ENCODE results near the gene PLA2R1. TPM values are rescaled to one million over a fixed set of nuclear protein-coding genes. Genes with fewer than 3 reads are reported as not detected.
A peak's percentile ranks its signal among the peaks of the same experiment; 100 is the strongest.

Gene PLA2R1
- 0.39 TPM for polyA plus RNA-seq (2013, experiment 1 of 2)
- 0.51 TPM for polyA plus RNA-seq (2013, experiment 2 of 2)

DNA sequence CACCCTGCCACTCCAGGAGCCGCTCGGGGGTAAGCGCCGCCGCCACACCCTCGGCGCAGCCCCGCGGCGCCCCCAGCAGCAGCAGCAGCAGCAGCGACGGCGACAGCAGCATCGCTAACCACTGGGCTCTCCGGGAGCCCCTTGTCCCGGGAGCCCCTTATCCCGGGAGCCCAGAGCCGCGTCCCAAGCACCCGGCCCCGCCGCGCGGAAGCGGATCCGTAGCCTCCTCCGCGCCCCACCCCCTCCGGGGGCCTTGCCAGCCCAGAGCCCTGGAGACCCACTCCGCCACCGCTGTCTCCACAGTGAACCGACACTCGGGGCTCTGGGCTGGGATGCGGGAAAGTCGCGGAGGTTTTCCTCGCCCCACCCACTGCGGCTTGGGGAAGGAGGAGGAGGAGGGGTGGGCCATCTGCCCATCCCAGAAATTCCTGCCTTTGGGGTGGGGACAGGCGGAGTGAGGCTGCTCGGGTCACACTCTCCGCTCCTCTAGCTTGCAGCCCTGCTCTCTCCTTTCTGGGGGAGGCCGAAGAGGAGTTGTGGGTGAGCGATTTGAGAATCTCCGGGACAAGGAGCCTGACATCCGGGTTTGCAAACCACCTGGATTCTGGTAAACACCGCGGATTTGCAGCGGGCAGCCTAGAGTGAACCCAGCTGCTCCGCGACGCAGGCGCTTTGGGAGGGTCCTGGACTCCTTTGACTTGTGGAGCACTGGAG is at the start of gene PLA2R1:
Gene PLA2R1, minus strand, starts transcription at position 324 of the 714 bp plus-strand sequence. Its CDS starts 212 bp downstream, at position 112.
- peak within 1 kb of the TSS; percentile 88 for H3K4me2 ChIP-seq (ENCODE audit: insufficient read depth, low read length, poor library complexity, severe bottlenecking)
- H2BK15ac ChIP-seq (ENCODE audit: low read length): peak within 1 kb of the TSS; percentile 76
- no peaks in the 10 kb centered on the region for H3K79me1 ChIP-seq (ENCODE audit: low read depth, low read length)
- peak within 1 kb of the TSS; percentile 22 for H2AK5ac ChIP-seq (ENCODE audit: low read depth, low read length)
- peak; percentile 51 for DNase-seq (ENCODE audit: low spot score)
- H2BK120ac ChIP-seq (ENCODE audit: low read depth, low read length): no peak within 1 kb of the TSS
- H2AFZ ChIP-seq (ENCODE audit: low read length): peak within 1 kb of the TSS; percentile 94
- H3K14ac ChIP-seq (ENCODE audit: low read length): peak within 1 kb of the TSS; percentile 82
- H3K27me3 ChIP-seq (ENCODE audit: control insufficient read depth in 3 of 3, insufficient read depth in 3 of 3, low read depth in 1 of 3, low read length in 3 of 3): peaks cover 0 to 48% (median 20%) of the 10 kb centered on the region in 3 experiments
- no peak within 1 kb of the TSS for H2BK5ac ChIP-seq (ENCODE audit: low read length)
- H4K8ac ChIP-seq (ENCODE audit: low read depth, low read length): no peak within 1 kb of the TSS
- no peak within 1 kb of the TSS for H3K27ac ChIP-seq (replicated peaks; ENCODE audit: low read length)
- H3K36me3 ChIP-seq (replicated peaks in 1 of 2; ENCODE audit: control insufficient read depth in 2 of 2, insufficient read depth in 2 of 2, low read length in 2 of 2): no peaks in the 10 kb centered on the region
- no peak within 1 kb of the TSS for H3K4ac ChIP-seq (ENCODE audit: low read length)
- peak within 1 kb of the TSS; percentile 78 for H3K9ac ChIP-seq (ENCODE audit: low read depth, low read length, poor library complexity)
- H3K9me3 ChIP-seq (replicated peaks in 1 of 2; ENCODE audit: control insufficient read depth in 2 of 2, insufficient read depth in 1 of 2, low read depth in 1 of 2, low read length in 2 of 2): peaks cover 0 to 1% of the 10 kb centered on the region in 2 donors
- H3K23ac ChIP-seq (ENCODE audit: low read depth, low read length, poor library complexity): peak within 1 kb of the TSS; percentile 67
- no peak within 1 kb of the TSS for H4K91ac ChIP-seq (ENCODE audit: low read depth, low read length, poor library complexity)
- H2BK12ac ChIP-seq (ENCODE audit: low read length): no peak within 1 kb of the TSS
- H3K4me1 ChIP-seq (ENCODE audit: control insufficient read depth in 2 of 2, insufficient read depth in 1 of 2, low read depth in 1 of 2, low read length in 2 of 2): peaks cover 0 to 10% of the 10 kb centered on the region in 2 donors
- peak within 1 kb of the TSS; percentile 36 to 84 for H3K4me3 ChIP-seq (ENCODE audit: low read length in 2 of 2)
- WGBS, 2 donors (ENCODE audit: extremely low coverage in 2 of 2, insufficient read length in 2 of 2, insufficient replicate concordance in 1 of 2): no CpG with 5 or more reads among the region's 52 CpGs
- peak within 1 kb of the TSS; percentile 92 for H3K18ac ChIP-seq (ENCODE audit: low read length)

DNA sequence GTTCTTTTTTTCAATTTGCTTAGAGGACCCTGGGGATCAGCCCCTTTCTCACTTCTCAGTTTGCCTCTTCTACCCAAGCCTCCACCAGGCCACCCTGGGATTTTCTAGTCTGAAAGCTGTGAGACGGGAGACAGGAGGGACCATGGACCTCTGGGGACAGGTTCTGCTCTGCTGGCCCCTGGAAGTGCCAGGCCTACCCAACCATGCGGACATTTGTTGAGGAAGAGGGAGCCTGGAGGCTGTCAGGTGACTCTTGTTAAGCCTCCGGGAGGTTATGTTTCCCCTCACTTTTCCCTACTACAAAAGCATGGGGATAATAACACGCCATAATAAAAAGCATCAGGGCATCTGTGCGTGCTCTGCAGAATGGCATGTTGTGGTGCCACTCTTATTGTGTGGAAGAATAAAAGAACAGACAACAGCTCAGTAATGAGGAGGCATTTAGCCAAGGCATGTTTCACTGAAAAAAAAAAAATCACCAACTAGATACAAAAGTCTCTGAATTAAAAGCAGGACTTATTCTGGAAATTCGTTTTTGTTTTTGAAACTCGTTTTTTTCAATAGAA is 48.3 kb upstream of the PLA2R1 start:
- H3K14ac ChIP-seq (ENCODE audit: low read length): no peak overlapping the region
- no peak overlapping the region for H2BK15ac ChIP-seq (ENCODE audit: low read length)
- H3K4me1 ChIP-seq (ENCODE audit: control insufficient read depth in 2 of 2, insufficient read depth in 1 of 2, low read depth in 1 of 2, low read length in 2 of 2): no peaks in the 10 kb centered on the region
- no peaks in the 10 kb centered on the region for H3K27me3 ChIP-seq (ENCODE audit: control insufficient read depth in 3 of 3, insufficient read depth in 3 of 3, low read depth in 1 of 3, low read length in 3 of 3)
- no peak overlapping the region for H4K8ac ChIP-seq (ENCODE audit: low read depth, low read length)
- H3K23ac ChIP-seq (ENCODE audit: low read depth, low read length, poor library complexity): no peak overlapping the region
- no peak overlapping the region for H2BK120ac ChIP-seq (ENCODE audit: low read depth, low read length)
- no peak overlapping the region for H3K4ac ChIP-seq (ENCODE audit: low read length)
- no peaks in the 10 kb centered on the region for H3K36me3 ChIP-seq (replicated peaks in 1 of 2; ENCODE audit: control insufficient read depth in 2 of 2, insufficient read depth in 2 of 2, low read length in 2 of 2)
- H2BK5ac ChIP-seq (ENCODE audit: low read length): no peak overlapping the region
- no peaks in the 10 kb centered on the region for H3K9me3 ChIP-seq (replicated peaks in 1 of 2; ENCODE audit: control insufficient read depth in 2 of 2, insufficient read depth in 1 of 2, low read depth in 1 of 2, low read length in 2 of 2)
- H2AFZ ChIP-seq (ENCODE audit: low read length): no peak overlapping the region
- no peak overlapping the region for H2AK5ac ChIP-seq (ENCODE audit: low read depth, low read length)
- no peak for DNase-seq (ENCODE audit: low spot score)
- no peak overlapping the region for H3K18ac ChIP-seq (ENCODE audit: low read length)
- H3K79me1 ChIP-seq (ENCODE audit: low read depth, low read length): no peaks in the 10 kb centered on the region
- H3K9ac ChIP-seq (ENCODE audit: low read depth, low read length, poor library complexity): no peak overlapping the region
- WGBS, 2 donors (ENCODE audit: extremely low coverage in 2 of 2, insufficient read length in 2 of 2, insufficient replicate concordance in 1 of 2): no CpG with 5 or more reads among the region's 7 CpGs
- H2BK12ac ChIP-seq (ENCODE audit: low read length): no peak overlapping the region
- H4K91ac ChIP-seq (ENCODE audit: low read depth, low read length, poor library complexity): no peak overlapping the region
- no peak overlapping the region for H3K4me3 ChIP-seq (ENCODE audit: low read length in 2 of 2)
- H3K27ac ChIP-seq (replicated peaks; ENCODE audit: low read length): no peak overlapping the region
- no peak overlapping the region for H3K4me2 ChIP-seq (ENCODE audit: insufficient read depth, low read length, poor library complexity, severe bottlenecking)

DNA sequence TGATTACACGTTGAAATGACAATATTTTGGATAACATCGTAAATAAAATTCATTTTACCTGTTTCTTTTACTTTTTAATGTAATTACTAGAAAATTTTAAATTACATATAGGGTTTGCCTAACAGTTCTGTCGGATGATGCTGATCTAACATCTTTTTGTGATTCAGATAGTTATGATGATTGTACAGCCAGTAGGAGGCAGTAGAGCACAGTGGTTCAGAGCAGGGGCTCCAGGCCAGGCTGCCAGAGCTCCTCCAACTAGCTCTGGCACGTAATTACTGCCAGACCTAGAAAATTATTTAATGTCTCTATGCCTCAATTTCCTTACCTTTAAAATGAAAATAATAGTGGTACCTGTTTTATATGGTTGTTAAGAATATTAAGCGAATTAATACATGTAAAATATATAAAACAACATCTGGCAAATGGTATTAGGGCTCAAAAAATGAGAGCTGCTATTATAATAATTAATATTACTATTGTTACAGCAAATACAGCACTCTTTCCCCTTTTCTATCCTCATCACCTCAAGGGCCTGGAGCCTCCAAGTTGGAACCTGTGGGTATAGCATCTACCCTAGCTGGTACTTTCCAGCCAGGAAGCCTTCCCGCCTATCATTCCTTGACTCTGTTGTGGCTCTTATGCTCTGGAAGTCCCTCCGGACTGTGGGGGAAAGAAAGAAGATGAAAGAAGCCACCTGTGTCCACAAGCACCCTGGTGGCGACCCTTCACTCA is 47.7 kb upstream of the PLA2R1 start:
- H2BK120ac ChIP-seq (ENCODE audit: low read depth, low read length): no peak overlapping the region
- H2AK5ac ChIP-seq (ENCODE audit: low read depth, low read length): no peak overlapping the region
- no peaks in the 10 kb centered on the region for H3K36me3 ChIP-seq (replicated peaks in 1 of 2; ENCODE audit: control insufficient read depth in 2 of 2, insufficient read depth in 2 of 2, low read length in 2 of 2)
- no peaks in the 10 kb centered on the region for H3K79me1 ChIP-seq (ENCODE audit: low read depth, low read length)
- H4K91ac ChIP-seq (ENCODE audit: low read depth, low read length, poor library complexity): no peak overlapping the region
- no peak overlapping the region for H3K4me3 ChIP-seq (ENCODE audit: low read length in 2 of 2)
- H3K4ac ChIP-seq (ENCODE audit: low read length): no peak overlapping the region
- no peak overlapping the region for H2BK5ac ChIP-seq (ENCODE audit: low read length)
- no peak overlapping the region for H3K4me2 ChIP-seq (ENCODE audit: insufficient read depth, low read length, poor library complexity, severe bottlenecking)
- H2AFZ ChIP-seq (ENCODE audit: low read length): no peak overlapping the region
- peak; percentile 62 for DNase-seq (ENCODE audit: low spot score)
- H2BK12ac ChIP-seq (ENCODE audit: low read length): no peak overlapping the region
- H3K23ac ChIP-seq (ENCODE audit: low read depth, low read length, poor library complexity): no peak overlapping the region
- no peak overlapping the region for H4K8ac ChIP-seq (ENCODE audit: low read depth, low read length)
- no CpG with 5 or more reads among the region's 8 CpGs for WGBS, 2 donors (ENCODE audit: extremely low coverage in 2 of 2, insufficient read length in 2 of 2, insufficient replicate concordance in 1 of 2)
- no peak overlapping the region for H3K27ac ChIP-seq (replicated peaks; ENCODE audit: low read length)
- H3K9me3 ChIP-seq (replicated peaks in 1 of 2; ENCODE audit: control insufficient read depth in 2 of 2, insufficient read depth in 1 of 2, low read depth in 1 of 2, low read length in 2 of 2): no peaks in the 10 kb centered on the region
- no peak overlapping the region for H3K14ac ChIP-seq (ENCODE audit: low read length)
- no peaks in the 10 kb centered on the region for H3K4me1 ChIP-seq (ENCODE audit: control insufficient read depth in 2 of 2, insufficient read depth in 1 of 2, low read depth in 1 of 2, low read length in 2 of 2)
- no peaks in the 10 kb centered on the region for H3K27me3 ChIP-seq (ENCODE audit: control insufficient read depth in 3 of 3, insufficient read depth in 3 of 3, low read depth in 1 of 3, low read length in 3 of 3)
- no peak overlapping the region for H2BK15ac ChIP-seq (ENCODE audit: low read length)
- H3K18ac ChIP-seq (ENCODE audit: low read length): no peak overlapping the region
- H3K9ac ChIP-seq (ENCODE audit: low read depth, low read length, poor library complexity): no peak overlapping the region

- Histone ChIP-seq H3K79me1 (ENCODE audit: low read depth, low read length) (no peaks in the 10 kb centered on the region), H3K27ac (replicated peaks; ENCODE audit: low read length) (no peak overlapping the region), H4K8ac (ENCODE audit: low read depth, low read length) (no peak overlapping the region), H2BK12ac (ENCODE audit: low read length) (no peak overlapping the region), H3K4ac (ENCODE audit: low read length) (no peak overlapping the region), H2BK120ac (ENCODE audit: low read depth, low read length) (no peak overlapping the region), H2BK15ac (ENCODE audit: low read length) (no peak overlapping the region), H3K23ac (ENCODE audit: low read depth, low read length, poor library complexity) (no peak overlapping the region), H3K27me3 (ENCODE audit: control insufficient read depth in 3 of 3, insufficient read depth in 3 of 3, low read depth in 1 of 3, low read length in 3 of 3) (no peaks in the 10 kb centered on the region), H2AFZ (ENCODE audit: low read length) (no peak overlapping the region), H2BK5ac (ENCODE audit: low read length) (no peak overlapping the region), H2AK5ac (ENCODE audit: low read depth, low read length) (no peak overlapping the region), H3K4me3 (ENCODE audit: low read length in 2 of 2) (no peak overlapping the region), H3K4me2 (ENCODE audit: insufficient read depth, low read length, poor library complexity, severe bottlenecking) (no peak overlapping the region), H3K9me3 (replicated peaks in 1 of 2; ENCODE audit: control insufficient read depth in 2 of 2, insufficient read depth in 1 of 2, low read depth in 1 of 2, low read length in 2 of 2) (no peaks in the 10 kb centered on the region), H3K18ac (ENCODE audit: low read length) (no peak overlapping the region), H4K91ac (ENCODE audit: low read depth, low read length, poor library complexity) (no peak overlapping the region), H3K4me1 (ENCODE audit: control insufficient read depth in 2 of 2, insufficient read depth in 1 of 2, low read depth in 1 of 2, low read length in 2 of 2) (no peaks in the 10 kb centered on the region), H3K36me3 (replicated peaks in 1 of 2; ENCODE audit: control insufficient read depth in 2 of 2, insufficient read depth in 2 of 2, low read length in 2 of 2) (no peaks in the 10 kb centered on the region), H3K9ac (ENCODE audit: low read depth, low read length, poor library complexity) (no peak overlapping the region), H3K14ac (ENCODE audit: low read length) (no peak overlapping the region)
- no CpG with 5 or more reads among the region's 3 CpGs for WGBS, 2 donors (ENCODE audit: extremely low coverage in 2 of 2, insufficient read length in 2 of 2, insufficient replicate concordance in 1 of 2)
- DNase-seq (ENCODE audit: low spot score): no peak
These were observed 46.8 kb upstream of the PLA2R1 start for GRCh38 chr2:160109243-160109642.

All from neuronal stem cell (in vitro differentiated cells).